DMS 273 (cell line): ENCODE results near the gene SIX5.
A peak's percentile ranks its signal among the peaks of the same experiment; 100 is the strongest.

Source experiments
- DNase-seq: peaks from one replicate; lab custom pipeline; 2025; ENCODE audit not compliant: unreplicated experiment; lab: John Stamatoyannopoulos, UW

Gene SIX5

GRCh38 chr19:45793178-45793564 lies 24.1 kb upstream of the SIX5 start:
- no peak for DNase-seq

DNA sequence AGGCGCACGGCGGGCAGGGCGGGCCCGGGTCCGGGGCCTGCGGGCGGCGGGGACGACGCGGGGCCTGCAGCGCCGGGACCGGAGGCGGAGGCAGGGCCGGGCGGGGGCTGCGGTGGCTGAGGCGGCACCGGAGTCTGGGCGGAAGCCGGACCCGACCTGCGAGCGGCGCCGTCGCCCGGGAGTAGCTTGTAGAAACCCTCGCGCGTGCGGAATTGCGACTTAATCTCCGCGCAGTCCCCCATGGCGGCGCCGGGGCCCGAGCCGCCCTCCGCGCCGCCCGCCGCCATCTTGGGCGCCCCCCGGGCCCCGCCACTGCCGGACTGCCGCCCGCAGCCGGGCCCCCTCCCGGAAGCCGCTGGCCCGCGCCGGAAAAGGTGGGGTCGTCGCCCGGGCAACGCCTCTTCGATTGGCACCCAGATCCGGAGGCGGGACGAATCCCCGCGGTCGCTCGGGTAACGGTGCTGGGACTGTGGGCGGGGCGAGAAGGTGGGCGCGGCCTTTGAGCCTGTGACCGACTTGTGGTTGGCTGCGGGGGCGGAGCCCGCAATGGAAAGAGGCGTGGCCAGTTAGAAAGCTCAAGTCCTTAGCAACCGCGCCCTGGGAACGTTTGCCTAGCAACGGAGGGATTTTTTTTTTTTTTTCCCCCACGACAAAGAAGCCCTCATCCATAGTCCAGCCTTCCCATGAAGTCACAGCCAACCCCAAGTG lies 23.6 kb upstream of the SIX5 start, which contains the start of gene DMWD:
TSS of gene DMWD (minus strand) at position 376 of the 708 bp plus-strand sequence. CDS start at position 287, 89 bp downstream.
- DNase-seq = peak; percentile 100

- peak; percentile 58 for DNase-seq
Measured at GRCh38 chr19:45791744-45792469, 22.9 kb upstream of the SIX5 start.

DNA sequence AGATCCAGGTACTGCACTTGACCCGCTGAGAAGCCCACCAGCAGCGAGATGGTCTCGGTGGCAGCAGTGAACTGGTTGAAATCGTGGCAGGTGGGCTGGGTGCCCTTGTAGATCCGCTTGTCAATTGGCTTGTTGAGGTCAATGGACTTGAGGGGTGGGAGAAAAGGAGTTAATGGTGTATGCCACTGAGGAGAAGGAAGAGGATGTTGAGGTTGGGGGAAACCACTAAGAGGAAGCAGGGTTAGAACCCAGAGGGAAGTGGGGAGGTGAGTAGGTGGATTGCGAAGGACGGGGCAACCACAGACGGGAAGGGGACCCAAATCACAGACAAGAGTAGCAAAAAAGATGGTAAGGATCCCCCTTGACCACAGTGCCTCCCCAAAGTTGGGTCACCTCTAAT lies 21.9 kb upstream of the SIX5 start:
- no peak for DNase-seq

DNA sequence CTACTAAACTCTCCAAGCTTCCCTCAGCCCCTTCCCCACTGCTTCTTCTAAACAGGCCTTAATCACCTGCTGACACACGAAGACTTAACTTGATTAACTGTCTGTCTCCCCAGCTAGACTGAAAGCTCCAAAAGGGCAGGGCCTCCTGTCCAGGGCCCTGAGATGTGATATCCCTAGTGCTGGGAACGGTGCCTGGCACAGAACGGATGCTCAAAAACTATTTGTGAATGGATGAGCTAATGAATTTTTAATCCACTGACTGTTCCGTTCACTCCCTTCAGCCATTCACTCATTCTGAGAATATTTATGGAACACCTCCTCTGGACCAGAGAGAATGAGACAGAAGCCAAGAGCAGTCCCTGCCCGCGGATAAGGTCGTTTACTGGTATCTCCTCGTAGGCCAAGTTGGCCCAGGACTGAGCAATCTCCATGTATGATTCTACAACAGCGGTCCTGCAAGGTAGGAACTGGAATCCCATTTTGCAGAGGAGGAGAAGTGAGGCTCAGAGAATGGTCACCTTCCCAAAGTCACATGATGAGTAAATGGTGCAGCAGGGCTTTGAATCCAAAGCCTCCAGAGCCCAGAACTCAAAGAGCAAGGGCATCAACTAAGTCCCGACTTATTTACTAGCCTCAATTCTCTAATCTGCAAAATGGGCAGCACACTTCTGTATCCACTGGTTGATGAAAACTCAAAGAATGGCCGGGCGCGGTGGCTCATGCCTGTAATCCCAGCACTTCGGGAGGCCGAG lies 20.2 kb upstream of the SIX5 start:
- no peak for DNase-seq

DNA sequence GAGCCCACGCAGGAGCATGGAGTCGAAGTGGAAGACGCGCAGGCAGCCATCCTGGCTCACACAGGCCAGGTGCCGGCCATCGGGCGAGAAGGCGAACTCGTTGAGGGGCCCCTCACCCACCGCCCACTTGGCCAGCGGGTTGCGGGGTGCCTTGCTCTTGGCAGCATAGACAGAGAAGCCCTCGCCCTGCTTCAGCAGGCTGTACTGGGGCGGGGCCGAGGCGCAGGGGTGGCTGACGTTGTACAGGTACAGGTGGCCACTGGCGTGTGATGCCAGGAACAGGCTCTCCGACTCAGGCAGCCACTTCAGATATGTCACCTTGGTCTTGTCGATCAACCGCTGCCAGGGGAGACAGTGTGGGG lies 17.5 kb upstream of the SIX5 start:
- no peak for DNase-seq

DNA sequence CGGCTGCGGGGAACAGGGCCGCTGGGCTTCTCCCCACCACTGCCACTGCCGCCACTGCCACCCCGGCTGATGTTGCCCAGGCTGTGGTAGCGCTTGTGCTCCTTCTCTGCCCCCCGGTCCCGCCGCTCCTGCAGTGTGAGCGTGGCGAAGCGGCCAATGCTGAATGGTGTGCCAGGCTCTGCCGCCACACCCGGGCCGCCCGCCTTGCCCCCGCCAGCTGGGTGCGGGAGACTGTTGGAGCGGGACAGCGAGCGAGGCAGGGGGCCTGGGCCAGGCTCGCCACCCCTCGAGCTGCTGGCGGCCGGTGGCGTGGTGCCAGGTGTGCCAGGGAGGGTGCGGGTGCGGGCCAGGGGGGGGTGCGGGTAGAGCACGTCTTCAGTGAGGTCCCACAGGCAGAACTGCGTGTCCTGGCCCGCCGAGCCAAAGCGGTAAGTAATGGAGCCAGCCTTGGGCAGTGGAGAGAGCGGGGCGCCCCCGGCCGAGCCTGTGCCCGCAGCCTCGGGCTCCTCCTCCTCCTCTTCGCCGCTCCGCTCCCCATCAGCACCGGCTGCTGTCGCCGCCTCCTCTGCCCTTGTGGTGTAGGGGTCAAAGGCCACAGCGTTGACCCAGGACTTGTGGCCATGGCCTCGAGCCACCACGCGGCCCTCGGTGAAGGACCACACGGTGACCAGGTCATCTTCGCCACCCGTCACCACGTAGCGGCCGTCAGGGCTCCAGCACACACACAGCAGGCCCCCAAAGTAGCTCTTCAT lies 16.9 kb upstream of the SIX5 start:
- peak; percentile 61 for DNase-seq

DNA sequence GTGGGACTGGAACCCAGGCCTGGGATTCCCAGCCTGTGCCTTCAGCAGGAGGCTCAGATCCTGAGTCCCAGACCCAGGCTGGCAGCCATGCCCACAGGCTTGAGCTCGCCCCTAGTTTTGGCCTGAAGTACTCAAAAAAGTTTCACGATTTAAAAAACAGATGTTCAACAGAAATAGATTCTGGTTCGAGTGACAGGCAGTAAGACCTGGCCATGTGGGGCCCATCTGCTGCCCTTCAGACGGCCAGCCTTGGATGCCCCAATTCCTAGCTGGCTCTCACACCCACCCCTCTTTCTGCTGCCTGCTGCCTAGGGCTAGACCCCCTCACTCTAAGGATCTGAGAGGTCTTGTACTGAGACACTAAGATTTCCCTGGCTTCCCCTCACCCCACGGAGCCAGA lies 16.0 kb upstream of the SIX5 start:
- peak; percentile 84 for DNase-seq

GRCh38 chr19:45784096-45784495 lies 15.0 kb upstream of the SIX5 start:
- DNase-seq = no peak

GRCh38 chr19:45782820-45783785 lies 14.1 kb upstream of the SIX5 start:
- peak; percentile 51 for DNase-seq

- no peak for DNase-seq
Measured at GRCh38 chr19:45782162-45782691, 13.2 kb upstream of the SIX5 start, which contains the start of gene DMPK. TSS of gene DMPK (minus strand) at chr19:45782490. CDS start at chr19:45782352, 138 bp downstream.

- peak; percentile 92 for DNase-seq
Measured at GRCh38 chr19:45781214-45782161, 12.4 kb upstream of the SIX5 start.

DNA sequence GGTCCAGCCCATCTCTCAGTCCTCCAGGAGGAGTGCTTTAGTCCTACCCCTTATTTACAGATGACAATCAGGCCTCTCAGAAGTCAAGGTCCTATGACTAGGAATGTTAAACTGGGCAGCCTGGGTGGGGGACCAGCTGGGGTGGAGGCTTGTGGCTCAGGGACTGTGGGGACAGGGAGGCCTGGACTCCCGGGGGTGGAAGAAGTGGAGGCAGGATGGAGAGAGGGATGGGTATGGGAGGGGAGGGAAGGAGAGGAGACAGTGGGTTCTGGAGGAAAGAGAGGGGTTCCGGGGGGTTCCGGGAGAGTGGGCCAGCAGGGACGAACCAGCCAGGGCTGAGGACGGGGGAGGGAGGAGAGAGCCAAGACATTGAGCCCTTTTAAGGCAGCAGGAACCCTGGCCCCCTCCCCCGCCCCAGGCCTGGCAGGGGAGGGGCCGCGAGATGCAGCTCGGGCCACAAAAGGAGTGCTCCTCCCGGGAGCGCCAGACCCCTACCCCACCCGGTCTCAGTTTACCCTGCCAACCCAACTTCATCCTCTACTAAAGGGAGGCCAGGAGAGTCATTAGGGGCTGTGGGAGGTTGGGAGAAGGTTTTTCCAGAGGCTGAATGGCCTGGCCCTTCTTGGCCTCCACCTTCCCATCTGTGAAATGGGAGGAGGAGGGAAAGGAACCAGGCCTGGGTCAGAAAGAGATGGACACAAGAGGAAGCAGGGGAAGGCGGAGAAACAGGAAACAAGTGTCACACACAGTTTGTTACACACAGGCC lies 11.6 kb upstream of the SIX5 start:
- no peak for DNase-seq

DNA sequence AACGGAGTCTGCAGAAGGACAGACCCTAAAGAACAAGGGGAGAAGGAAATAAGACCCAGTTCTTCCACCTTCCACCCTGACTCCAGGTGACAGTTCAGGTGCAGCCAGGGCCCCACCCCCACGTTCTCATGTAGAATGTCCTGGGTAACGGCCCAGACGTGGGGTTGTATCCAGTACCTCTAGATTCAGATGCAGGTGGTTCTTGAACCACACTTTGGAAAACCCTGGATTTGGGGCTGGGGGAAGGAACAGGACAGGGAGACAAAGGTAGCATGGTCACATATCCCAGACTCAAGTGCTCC lies 11.0 kb upstream of the SIX5 start:
- no peak for DNase-seq

GRCh38 chr19:45779231-45780145 lies 10.4 kb upstream of the SIX5 start:
- DNase-seq = peak; percentile 38

GRCh38 chr19:45778010-45778661 lies 9.1 kb upstream of the SIX5 start:
- no peak for DNase-seq
